GM19025 (cell line): Measurements from ENCODE around the gene CACNA2D3.

Experiments
- ATAC-seq: cut with Tn5 transposase; IDR thresholded peaks from one replicate; pipeline ENCODE4 v1.9.1; 2021; ENCODE audit warnings: mild to moderate bottlenecking, low read depth, moderate library complexity; ENCODE audit not compliant: unreplicated experiment

CACNA2D3 gene

DNA sequence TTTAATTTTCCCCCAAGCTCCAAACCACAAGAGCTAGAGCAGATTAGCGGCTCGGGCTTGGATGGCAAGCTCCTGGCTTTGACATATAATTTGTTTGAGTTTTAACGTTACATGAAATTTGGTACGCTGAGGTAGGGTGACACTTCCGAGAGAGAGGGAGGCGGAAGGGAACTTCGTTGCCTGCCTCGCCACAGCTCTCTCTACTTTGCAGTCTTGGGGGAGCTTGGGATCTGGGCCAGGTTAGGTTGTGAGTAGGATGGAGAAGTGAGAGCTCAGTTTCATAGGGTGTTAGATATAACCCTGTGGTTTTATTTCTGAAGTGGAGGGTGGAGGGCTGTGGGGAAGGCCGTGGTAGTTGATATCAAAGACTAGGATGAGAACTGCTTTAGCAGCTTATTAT is 765.8 kb downstream of the CACNA2D3 start:
- ATAC-seq = no peak

DNA sequence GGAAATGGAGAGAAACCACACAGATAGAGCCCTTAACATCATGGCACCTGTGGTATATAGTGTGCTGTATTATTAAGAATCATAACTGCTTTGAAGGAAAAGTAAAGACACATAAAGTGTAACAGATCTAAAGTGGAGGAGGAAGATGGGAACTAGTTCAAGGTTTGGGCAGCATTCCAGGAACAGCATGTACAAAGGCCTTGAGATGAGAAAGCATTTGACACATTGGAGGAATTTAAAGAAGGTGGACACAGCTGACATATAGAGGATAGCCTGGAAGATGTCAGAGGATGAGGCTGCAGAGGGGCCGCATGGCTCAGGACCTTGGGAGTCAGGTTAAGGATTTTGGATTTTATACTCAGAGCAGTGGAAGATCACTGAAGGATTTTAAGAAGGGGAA is 766.5 kb downstream of the CACNA2D3 start:
- no peak for ATAC-seq

DNA sequence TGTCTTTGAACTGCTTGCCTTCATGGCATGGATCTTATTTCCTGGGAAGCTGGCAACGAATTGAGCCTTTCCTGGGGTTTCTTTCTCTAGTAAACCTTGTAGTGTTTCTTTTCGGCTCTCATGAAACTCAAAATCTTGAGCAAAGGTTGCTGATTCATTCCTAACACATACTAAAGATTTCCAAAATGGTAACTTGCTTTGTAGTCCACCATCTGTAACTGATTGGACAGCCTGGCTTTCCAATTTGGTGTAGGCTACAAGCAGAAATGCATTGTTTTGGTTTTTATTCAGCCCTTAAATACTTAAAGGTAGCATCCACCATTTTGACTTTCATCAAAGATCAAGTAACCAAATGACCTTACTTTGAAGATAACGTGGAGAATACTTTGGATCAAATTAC is 767.4 kb downstream of the CACNA2D3 start:
- no peak for ATAC-seq

DNA sequence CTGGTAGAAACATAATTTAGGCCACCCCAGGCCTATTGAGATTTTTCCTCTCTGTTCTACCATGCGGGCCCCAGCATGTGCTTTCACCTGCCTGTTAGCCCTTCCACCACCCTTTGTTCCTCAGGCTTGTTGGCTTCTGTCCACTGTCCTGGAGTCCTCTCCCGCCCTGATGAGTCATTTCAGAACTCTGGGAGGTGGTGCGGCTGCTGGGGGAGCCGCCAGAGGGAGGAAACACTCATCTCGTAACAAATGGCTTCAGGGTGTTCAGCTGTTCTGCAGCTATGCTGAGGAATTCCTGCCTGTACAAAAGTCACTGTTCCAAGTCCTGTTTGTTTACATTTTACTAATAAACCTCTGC is 769.2 kb downstream of the CACNA2D3 start:
- no peak for ATAC-seq

DNA sequence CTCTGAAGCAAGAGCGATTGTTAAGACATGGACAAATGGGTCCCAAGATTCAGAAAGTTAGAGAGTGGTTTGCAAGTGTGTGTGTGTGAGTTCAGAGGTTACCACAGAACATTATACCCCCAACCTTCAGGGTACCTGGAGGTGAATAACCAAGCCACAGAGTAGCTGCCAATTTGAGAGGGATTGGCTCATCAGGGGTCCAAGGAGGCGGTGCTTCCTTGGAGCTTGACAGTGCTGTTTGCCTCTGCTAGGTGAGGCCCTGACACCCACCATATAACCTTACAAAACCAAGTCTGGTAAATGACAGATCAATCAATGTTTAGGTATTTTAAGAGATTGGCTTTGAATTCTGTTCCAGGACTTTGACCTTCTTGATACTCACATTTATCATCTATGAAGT is 769.8 kb downstream of the CACNA2D3 start:
- ATAC-seq = no peak

DNA sequence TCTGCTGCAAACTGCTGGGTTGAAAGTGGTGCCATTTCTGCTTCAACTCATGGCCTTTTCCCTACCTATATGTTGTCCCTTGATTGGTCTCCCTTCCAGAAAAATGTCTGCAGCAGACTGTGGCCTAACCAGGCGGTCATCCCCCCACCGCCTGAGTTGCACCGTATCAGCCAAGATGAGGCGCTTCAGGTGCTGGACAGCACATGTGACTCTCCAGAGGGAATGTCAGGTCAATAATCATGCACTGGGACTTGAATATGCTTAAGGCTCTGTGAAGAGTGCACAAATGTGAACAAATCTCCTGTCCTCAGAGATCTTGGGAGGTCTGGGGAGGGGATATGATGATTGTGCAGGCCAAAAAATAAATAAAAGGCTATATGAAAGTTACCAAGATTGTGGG is 773.3 kb downstream of the CACNA2D3 start:
- no peak for ATAC-seq

DNA sequence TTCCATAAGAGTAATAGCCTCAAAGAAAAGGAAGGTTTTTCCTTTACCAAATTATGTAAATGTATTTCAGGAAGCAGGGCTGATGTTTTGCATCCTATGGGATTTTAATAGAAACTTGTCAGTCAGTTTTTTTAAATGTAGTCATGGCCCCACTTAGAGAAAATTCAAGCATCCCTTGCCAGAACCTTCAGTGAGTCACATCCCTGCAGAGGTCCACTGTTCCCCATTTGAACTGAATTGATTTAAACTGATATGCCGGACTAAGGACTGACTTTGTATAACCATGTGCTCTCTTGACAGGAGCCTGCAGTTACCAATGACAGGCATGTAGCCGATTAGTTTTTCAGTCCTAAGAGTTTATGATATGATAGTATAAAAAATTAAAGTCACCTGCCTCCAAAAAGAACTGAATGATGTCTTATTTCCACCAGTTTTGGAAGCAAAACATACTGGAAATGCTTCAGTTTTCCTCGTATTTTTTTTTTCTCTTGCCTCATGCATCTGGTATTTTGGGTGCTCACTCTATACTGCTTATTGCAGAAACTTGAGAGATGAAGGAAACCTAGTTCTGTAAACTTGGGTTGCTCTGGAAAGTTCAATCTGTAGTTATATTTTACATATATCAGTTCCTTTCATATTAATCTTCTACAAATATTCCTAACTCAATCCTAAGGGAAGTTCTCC is 774.8 kb downstream of the CACNA2D3 start:
- ATAC-seq = no peak

DNA sequence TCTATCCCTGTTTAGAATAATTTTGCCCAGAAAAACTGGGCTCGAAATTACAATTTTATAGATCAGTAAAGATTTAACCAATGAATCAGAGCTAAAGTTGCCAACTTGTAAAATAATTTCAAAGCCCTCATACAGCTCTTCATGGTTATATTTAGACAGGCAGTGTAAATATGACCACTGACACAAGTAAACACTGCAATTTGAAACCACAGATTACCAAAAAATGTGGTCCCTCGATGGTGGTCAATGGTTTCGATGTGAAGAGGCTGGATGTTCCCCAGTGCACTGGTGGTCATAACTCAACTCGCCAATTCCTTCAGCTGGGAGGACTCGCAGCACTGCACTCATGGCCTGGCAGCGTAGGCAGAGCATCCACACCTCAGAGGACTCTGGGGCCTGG is 776.9 kb downstream of the CACNA2D3 start:
- ATAC-seq = no peak

DNA sequence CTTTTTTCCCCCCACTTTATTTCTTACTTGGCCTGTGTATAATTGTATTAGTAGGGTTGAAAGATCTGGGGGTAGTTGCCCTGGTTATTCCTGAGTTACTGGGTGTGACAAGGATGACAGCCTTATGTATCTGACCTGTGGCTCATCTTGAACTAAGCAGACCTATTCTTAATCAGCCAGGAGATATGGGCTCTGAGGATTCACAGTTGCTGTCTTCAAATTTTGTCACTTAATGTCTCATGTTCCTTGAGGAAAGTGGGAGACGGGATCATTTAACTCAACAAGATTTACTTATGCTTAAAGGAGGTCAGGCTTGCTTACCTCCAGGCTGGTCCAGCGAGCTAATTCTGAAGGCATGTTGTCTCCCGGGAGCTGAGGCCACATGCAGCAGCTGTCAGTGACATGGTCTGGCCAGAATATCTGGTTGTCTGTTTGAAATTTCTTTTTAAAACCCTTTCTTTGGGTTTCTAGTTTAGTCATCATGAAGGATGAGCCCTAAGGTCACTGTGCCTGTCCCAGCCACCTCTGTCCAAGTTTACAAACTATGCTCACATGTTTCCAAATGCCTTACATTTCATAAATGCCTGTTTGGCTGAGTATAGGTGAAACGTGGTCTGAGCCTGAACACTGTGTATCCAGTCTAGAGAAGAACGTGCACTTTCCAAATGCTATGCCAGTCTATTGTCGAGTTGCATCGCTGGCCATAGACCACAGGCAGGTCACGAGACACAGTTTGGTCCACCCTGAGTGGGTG is 778.7 kb downstream of the CACNA2D3 start:
- no peak for ATAC-seq

DNA sequence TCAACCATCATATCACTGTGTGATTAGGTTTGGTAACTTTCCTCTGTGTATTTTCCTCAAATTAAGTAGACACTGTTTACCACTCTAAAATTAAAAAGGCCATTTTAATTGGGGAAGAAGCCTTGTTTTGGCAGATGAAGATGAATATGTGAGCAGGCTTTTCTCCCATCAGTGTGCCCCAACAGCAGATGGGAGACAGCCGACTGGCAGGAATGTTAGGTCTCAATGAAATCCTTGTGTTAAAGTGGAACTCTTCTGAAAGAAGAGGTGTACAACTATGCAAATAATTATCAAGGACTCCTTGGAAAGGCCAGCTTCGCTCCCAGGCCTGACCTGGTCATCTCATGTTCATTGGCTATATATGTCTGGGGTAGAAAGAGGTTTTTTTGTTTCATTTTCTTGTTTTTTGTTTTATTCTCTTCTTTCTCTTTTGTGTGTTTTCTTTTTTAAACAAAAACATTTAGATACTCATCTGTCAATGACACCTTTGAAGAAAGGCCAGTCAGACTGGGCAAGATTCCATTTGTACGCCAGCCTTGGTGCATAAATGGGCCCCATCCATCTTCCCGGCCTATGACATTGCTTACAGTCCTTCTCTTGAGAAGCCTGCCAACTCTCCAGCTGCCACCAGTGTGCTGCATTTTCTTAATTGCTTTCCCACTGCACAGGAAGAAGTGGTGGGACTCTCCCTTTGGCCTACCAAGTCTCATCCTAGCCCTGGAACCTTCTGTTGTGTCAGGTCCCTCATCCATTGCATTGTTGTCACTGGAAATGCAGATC is 779.7 kb downstream of the CACNA2D3 start:
- ATAC-seq = no peak

DNA sequence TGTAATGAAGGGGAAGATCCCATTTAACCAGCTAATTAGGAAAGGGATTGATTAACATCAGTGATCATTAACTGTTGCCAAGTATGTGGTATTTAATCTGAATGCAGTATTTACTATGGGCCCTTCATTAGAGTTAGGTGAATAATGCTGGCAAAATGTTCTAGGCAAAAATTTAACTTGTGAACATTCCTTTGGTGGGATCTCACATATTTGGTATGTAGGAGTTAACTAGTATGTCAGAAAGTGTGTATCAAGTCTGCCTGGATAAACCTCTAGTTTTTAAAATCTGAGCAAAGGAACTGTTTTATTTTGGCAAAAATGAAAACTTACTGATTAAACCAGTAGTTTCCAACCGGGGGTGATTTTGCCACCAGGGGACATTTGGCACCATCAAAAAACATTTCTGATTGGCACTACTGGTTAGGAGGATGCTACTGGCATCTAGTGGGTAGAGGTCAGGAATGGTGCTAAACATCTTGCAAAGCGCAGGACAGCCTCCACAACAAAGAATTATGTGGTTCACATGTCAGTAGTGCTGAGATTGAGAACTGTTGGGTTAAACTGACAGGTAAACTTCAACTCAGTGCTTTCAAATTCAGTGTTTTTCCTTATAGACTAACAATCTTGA is 783.0 kb downstream of the CACNA2D3 start:
- no peak for ATAC-seq

DNA sequence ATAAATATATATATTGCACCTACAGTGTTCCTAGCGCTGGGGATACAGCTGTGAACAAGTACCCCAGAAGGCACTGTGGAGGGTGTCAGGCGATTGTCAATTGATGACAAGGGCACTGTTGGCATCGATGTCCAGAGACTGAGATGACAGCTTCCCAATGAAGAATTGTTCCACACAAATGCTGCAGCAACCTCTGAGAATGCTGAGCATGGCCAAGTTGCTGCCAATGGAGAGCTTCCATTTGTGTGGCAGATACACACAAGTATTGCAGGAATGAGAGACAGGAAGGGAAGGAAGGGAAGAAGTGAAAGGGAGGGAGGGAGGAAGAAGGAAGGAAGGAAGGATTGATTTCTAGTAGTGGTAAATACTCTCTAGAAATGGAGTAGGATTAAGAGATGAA is 783.6 kb downstream of the CACNA2D3 start:
- ATAC-seq = no peak

DNA sequence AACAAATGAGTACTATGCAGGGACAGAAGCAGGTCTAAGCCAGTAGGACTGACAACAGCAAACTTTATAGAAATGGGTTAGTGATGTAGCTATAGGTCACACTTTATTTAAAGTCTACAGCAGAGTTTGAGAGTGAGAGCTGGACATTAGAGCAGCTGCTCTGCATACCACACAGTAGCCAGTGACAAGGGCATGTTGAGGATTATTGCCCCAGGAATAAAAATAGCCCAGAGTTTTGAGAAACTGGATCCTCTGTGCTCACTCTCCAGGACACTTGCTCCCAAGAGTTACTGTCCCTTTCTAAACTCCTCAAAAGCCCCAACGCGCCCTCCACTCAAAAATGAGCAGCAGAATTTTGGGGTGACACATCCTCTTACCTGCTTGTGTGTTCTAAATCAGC is 784.4 kb downstream of the CACNA2D3 start:
- no peak for ATAC-seq

DNA sequence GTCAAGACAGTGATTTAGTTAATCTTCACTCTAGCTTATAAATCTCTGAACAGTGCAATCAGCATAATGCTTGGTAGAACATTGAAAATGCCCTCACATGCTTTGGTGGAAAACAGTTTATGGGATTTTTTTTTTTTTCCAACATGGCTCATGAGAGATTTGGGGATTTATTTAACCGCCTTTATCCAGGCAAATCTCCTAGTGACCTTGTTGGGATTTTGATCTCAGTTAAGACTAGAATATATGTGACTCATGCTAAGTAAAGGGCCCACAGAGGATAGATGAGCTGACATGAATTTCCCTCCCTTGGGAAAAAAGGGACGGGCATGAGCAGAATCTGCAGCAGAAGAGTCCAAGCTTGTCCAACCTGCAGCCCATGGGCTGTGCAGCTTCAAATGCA is 786.8 kb downstream of the CACNA2D3 start:
- no peak for ATAC-seq

DNA sequence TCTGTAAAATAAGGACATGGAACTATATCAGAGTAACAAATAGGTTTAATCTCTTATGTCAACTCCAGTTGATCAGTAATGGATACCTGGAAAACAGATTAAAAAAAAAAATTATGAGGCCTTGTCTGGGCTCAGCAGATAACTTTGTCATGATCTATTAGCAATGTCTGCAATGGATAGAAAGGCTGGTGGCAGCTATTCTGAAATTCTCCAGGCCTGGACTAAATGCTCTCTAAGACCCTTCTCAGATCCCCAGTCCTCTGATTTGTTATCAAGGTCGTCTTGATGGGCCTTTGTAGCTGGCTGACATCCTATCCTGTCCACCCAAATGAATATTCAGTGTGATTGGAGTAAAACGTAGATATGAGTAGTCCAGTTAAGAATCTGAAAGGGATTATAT is 791.8 kb downstream of the CACNA2D3 start:
- no peak for ATAC-seq

DNA sequence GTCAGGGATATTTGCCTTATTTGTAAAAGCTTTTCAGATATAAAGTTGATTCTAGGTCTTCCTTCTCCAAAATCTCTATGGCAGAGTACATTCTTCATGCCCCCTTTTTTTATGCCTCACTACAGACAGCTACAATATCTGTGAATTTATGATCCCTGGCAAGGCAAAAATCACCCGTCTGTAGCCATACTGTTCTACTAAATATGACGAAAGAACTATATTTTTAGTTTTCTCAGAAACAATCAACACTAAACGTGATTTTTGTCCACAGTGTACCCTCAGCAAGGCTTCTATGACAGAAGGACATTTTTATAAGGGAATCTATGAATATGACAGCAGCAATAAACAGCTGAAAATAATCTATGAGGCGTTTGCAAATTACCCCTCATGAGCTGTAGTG is 792.8 kb downstream of the CACNA2D3 start:
- no peak for ATAC-seq

DNA sequence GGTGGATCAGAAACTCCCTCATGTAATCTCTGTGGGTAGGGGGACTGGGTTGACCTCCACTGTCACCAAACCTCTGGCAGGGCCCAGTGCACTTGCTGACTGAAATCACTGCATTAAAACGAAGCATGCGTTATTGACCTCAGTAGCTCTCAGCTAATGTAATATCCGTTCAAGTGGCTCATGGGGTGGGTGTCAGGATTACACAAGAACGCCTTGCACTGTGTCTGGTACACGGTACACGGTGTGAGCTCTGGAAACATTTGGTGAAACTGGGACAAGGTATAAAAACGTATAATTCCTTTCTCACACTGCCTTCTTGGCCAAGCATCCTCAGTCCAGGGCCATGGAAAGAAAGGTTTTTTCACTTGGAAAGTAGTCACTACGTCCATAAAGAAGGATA is 793.6 kb downstream of the CACNA2D3 start:
- no peak for ATAC-seq

DNA sequence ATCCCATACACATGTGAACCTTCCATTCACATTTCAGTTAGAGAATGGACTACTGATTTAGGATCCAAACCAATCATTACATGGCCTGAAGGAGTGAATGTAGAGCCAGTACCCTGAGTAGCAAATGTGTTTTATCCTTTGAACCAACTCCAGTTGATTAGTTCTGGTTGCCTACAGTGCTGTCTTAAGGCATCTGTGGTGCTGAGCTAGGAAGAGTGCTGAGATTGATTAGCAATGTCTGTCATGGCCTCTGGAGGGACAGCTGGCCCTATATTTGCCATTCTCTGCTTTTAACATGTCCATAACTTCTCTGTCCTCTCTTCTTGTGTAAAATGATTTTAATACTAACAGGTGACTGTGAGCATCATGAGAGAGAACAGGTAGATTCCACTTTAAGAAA is 794.4 kb downstream of the CACNA2D3 start:
- no peak for ATAC-seq

DNA sequence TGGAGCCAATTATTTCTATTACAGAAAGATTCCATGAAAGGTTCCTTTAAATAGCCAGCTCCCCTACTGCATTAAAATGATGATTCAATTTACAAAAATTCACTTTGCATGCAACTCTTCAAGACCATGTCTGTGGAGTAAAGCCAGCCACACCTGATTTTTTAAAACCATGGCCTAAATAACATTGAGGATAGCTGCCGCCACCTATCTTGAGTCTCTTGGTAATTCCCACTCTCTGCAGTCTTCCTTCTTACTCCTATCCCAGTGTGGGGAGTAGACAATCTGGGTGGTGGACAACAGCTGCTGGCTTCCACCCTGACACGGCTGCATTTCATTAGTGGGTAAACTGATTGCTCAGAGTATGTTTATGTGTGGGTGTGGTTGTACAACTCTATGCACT is 794.8 kb downstream of the CACNA2D3 start:
- no peak for ATAC-seq

DNA sequence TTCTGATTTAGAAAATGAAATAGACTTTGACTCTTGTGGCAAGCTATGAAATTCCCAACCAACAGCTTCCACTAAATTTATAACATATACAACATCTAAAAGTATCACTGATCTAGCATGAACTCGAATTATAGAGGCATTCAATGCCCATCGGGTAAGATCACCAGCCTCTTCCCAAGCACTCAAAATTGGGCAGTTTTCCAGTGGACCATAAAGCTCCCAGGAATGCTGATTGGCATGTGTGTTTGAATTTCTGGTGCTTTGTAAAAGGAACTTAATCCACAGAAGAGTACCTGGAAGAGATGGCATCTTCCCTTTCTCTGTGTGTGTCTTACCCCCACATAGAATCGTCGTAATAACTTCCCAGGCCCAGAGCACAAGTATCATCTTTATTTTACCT is 795.5 kb downstream of the CACNA2D3 start:
- no peak for ATAC-seq

DNA sequence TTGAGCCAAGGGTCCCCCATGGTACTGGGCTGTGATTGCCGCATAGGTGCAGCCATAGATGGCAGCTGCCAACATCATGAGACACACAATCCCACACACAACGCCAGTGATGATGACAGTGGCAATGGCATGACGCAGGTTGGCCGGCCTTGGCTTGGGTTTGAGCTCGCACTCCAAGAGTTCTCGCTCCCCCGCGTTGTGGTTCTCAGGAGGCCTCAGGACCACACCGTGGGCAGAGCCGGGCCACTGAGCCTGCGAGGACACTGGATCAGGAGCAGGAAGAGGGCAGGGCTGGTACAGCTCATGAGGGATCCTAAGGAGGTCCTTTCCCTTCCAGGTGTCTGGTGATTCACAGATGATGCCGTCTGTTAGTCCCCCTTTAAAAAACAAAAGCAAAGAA is 796.2 kb downstream of the CACNA2D3 start:
- no peak for ATAC-seq
